ENCODE data around the gene IFNL4. TPM values are rescaled to one million over a fixed set of nuclear protein-coding genes. Genes with fewer than 3 reads are reported as not detected.

The IFNL4 gene
- not detected in 2 replicates for total RNA-seq

GRCh38 chr19:39248806-39249205, at the start of gene IFNL4:
IFNL4 (minus strand) TSS chr19:39248856.

GRCh38 chr19:39296055-39296645, 47.5 kb upstream of the IFNL4 start, which contains the start of gene IFNL1:
IFNL1 (plus strand) TSS chr19:39296407; CDS start chr19:39296422, 15 bp downstream.

GRCh38 chr19:39268085-39268484, 19.4 kb upstream of the IFNL4 start, which contains the start of gene IFNL2:
IFNL2 (plus strand) TSS chr19:39268396; CDS start chr19:39268569, 173 bp downstream.

GRCh38 chr19:39244410-39245100, 4.1 kb downstream of the IFNL4 start, which contains the start of gene IFNL3:
IFNL3 (minus strand) TSS chr19:39245006; CDS start chr19:39244967, 39 bp downstream.

GRCh38 chr19:39203372-39204341, 45.0 kb downstream of the IFNL4 start, which contains the start of gene SYCN:
SYCN (minus strand) TSS chr19:39204263; CDS start chr19:39204254, 9 bp downstream.

GRCh38 chr19:39196860-39197562, 51.6 kb downstream of the IFNL4 start, which contains the start of gene NCCRP1:
NCCRP1 (plus strand) TSS chr19:39196964; CDS start chr19:39196983, 19 bp downstream.

Other genes with a start within 250 kb of the IFNL4 start
- gene FBXO27, start 216.3 kb downstream of the IFNL4 start, total RNA-seq = 1.5 and 4.6 TPM in 2 replicates
- gene ACP7, start 164.5 kb downstream of the IFNL4 start, total RNA-seq = not detected in 2 replicates
- 8.2 and 9.0 TPM in 2 replicates for gene PAK4, start 123.1 kb downstream of the IFNL4 start, total RNA-seq
- gene NCCRP1, start 51.9 kb downstream of the IFNL4 start, total RNA-seq = not detected in 2 replicates
- gene SYCN, start 44.6 kb downstream of the IFNL4 start, total RNA-seq = not detected in 2 replicates
- gene IFNL3, start 3.9 kb downstream of the IFNL4 start, total RNA-seq = not detected in 2 replicates
- not detected in 2 replicates for gene IFNL2, start 19.5 kb upstream of the IFNL4 start, total RNA-seq
- gene IFNL1, start 47.6 kb upstream of the IFNL4 start, total RNA-seq = not detected in 2 replicates
- 0.34 and 0.82 TPM in 2 replicates for gene LRFN1, start 72.0 kb upstream of the IFNL4 start, total RNA-seq
- 1.4 TPM in 1 of 2 replicates, not detected in the other for gene GMFG, start 87.2 kb upstream of the IFNL4 start, total RNA-seq
- gene SAMD4B, start 93.6 kb upstream of the IFNL4 start, total RNA-seq = 54.0 and 68.6 TPM in 2 replicates
- 25.4 and 32.8 TPM in 2 replicates for gene PAF1, start 142.2 kb upstream of the IFNL4 start, total RNA-seq
- gene MED29, start 142.5 kb upstream of the IFNL4 start, total RNA-seq = 23.7 and 33.6 TPM in 2 replicates
- 100 and 116 TPM in 2 replicates for gene ZFP36, start 158.0 kb upstream of the IFNL4 start, total RNA-seq
- 18.3 and 29.1 TPM in 2 replicates for gene PLEKHG2, start 163.8 kb upstream of the IFNL4 start, total RNA-seq
- 2,259 and 2,454 TPM in 2 replicates for gene RPS16, start 187.1 kb upstream of the IFNL4 start, total RNA-seq
- gene SUPT5H, start 196.7 kb upstream of the IFNL4 start, total RNA-seq = 66.2 and 68.4 TPM in 2 replicates
- gene TIMM50, start 232.0 kb upstream of the IFNL4 start, total RNA-seq = 49.8 and 59.7 TPM in 2 replicates